ENCODE results near the gene RANBP1. TPM values are rescaled to one million over a fixed set of nuclear protein-coding genes. Genes with fewer than 3 reads are reported as not detected.

RANBP1 gene
- polyA plus RNA-seq, 4 donors = 135 to 205 (median 183) TPM

GRCh38 chr22:20133930-20134549 lies 18.1 kb downstream of the RANBP1 start:
- DNase-seq (ENCODE audit: low read depth in 4 of 4, low spot score in 3 of 4) = no peak

GRCh38 chr22:20135265-20135664 lies 19.4 kb downstream of the RANBP1 start:
- no peak for DNase-seq (ENCODE audit: low read depth in 4 of 4, low spot score in 3 of 4)

GRCh38 chr22:20135806-20136602 lies 20.1 kb downstream of the RANBP1 start:
- no peak for DNase-seq (ENCODE audit: low read depth in 4 of 4, low spot score in 3 of 4)

DNA sequence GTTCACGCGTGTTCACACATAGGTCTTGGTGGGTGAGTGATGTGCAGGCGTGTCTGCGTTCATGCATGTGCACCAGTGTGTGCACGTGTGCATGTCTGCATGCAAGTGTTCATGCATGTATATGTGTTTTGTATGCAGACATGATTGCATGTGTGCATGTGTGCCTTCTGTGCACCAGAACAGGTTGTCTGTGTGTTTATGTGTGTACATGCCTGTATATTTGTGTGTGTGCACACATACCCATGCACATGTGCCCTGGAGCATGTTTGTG lies 20.6 kb downstream of the RANBP1 start:
- no peak for DNase-seq (ENCODE audit: low read depth in 4 of 4, low spot score in 3 of 4)

DNA sequence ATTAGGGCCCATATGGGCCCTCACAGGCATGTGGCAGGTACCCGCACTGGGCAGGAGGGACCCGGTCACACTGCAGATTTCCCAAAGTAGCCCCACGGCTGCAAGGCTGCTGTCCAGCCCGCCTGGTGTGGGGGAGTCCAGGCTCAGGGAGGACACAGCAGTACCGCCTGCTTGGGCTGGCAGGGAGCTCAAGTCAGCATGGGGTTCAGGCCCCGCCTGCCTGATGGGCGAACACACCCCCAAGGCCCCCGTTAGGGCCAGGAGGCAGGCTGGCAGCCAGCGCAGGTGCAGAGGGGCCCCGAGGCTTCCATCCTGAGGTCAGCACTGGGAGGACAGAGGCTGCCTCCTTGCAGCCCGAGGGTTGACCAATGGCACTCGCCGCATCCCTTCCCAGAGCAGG lies 21.2 kb downstream of the RANBP1 start:
- DNase-seq (ENCODE audit: low read depth in 4 of 4, low spot score in 3 of 4) = no peak

GRCh38 chr22:20137671-20138416 lies 21.9 kb downstream of the RANBP1 start:
- no peak for DNase-seq (ENCODE audit: low read depth in 4 of 4, low spot score in 3 of 4)

DNA sequence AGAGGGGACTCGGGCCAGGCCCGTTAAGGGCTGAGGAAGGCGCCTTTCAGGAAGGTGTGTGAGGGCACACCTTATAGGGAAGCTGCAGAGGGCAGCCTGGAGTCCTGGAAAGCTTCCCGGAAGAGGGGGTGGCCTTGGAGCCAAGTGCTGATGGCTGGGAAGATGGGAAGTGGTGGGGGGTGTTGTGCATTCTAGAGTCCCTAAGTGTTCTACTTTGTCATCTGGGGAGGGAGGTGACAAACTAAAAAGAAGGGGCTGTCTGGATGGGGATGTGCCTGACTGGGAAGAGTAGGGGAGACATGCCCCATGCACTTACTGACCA lies 22.5 kb downstream of the RANBP1 start:
- DNase-seq (ENCODE audit: low read depth in 4 of 4, low spot score in 3 of 4) = no peak

DNA sequence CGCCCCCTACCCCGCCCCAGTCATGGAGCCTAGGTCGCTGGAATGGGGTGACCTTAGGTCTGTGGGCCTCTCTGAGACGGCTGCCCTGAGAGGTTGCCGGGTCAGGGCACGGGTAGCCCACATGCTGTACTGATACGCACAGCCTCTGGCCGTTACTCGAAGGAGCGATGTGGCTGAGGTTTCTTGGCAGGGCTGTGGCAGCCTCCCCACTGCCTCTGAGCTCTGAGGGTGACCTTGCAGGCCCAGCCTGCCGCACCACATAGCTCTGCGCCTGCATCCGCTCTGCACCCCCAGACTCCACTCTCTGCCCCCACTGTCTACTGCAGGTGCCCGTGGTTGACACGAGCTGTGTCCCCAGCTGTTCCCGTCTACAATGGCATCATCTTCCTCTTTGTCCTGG lies 23.0 kb downstream of the RANBP1 start:
- DNase-seq (ENCODE audit: low read depth in 4 of 4, low spot score in 3 of 4) = no peak

- DNase-seq (ENCODE audit: low read depth in 4 of 4, low spot score in 3 of 4) = no peak
Observed at GRCh38 chr22:20139391-20140106, 23.6 kb downstream of the RANBP1 start.

DNA sequence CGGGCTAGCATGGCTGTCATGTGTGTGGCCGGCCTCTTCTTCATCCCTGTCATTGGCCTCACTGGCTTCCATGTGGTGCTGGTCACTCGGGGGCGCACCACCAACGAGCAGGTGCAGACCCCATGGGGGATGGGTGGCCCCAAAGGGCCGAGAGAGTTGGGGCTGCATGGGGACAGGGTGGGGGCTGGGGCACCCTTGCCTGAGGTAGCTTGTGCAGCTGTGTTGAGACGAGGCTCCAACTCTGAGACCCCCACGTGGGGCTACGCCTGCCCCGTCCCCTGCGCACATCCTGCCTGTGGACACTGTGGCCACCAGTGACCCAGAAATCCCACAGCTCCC lies 24.2 kb downstream of the RANBP1 start:
- no peak for DNase-seq (ENCODE audit: low read depth in 4 of 4, low spot score in 3 of 4)

- no peak for DNase-seq (ENCODE audit: low read depth in 4 of 4, low spot score in 3 of 4)
Observed at GRCh38 chr22:20140521-20140964, 24.6 kb downstream of the RANBP1 start.

DNA sequence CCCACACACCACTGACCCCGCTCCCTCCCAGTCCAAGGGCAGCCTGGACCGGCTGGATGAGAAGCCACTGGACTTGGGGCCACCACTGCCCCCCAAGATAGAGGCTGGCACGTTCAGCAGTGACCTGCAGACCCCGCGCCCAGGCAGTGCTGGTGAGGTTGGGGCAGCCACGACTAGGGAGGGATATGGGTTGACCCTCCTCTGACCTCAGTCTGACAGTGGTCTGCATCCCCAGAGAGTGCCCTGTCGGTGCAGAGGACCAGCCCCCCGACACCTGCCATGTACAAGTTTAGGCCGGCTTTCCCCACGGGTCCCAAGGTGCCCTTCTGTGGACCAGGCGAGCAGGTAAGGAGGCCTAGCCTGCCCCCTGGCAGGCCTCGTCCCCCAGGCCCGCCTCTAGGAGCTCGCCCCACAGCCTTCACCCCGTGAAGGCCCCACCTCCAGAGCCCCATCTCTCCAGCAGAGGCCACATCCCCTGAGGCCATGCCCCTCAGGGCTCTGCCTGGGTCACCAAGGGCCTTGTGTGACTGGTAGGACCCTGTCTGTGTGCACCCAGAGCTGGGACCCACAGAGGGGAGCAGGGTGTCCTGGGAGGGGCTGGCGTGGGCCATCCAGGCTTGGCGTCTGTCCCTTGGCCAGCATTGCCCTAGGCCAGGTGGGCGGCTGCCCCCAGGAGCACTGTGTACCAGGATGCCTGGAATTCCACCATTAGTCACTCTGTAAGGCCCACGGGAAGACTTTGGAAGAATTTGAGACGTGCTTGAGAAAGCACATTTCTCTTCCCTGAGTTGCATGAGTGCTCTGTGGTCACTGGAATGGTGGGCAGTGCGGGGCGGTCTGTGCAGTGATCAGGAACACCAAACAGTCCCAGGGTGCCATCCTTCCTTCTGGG lies 25.5 kb downstream of the RANBP1 start:
- no peak for DNase-seq (ENCODE audit: low read depth in 4 of 4, low spot score in 3 of 4)

GRCh38 chr22:20142711-20143621 lies 27.1 kb downstream of the RANBP1 start:
- no peak for DNase-seq (ENCODE audit: low read depth in 4 of 4, low spot score in 3 of 4)

GRCh38 chr22:20143883-20144665 lies 28.2 kb downstream of the RANBP1 start:
- DNase-seq (ENCODE audit: low read depth in 4 of 4, low spot score in 3 of 4) = no peak

DNA sequence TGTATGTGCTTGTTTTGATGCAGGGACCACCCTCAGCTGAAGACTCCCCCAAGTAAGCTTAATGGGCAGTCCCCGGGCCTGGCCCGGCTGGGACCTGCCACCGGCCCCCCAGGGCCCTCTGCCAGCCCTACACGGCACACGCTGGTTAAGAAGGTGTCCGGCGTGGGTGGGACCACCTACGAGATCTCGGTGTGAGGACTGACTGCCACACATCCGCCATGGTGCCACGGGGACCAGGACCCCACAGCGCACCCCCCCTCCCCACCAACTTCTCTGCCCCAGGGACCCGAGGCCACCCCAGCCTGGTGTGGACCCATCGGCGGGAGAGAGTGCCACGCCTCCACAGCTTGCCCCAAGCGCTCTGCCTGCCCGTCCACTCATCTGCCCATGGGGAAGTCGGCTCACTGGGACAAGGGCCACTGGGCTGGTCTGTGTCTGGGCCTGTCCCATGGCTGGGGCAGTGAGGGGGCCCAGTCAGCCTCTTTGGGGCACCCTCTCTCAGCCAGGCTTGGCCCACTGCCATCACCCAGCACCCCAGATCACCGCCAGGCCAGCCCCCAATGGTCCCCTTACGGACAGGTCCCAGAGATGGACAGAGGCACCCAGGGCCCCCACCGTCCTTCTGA lies 29.4 kb downstream of the RANBP1 start:
- no peak for DNase-seq (ENCODE audit: low read depth in 4 of 4, low spot score in 3 of 4)

GRCh38 chr22:20145832-20146223 lies 29.9 kb downstream of the RANBP1 start:
- DNase-seq (ENCODE audit: low read depth in 4 of 4, low spot score in 3 of 4) = no peak

- no peak for DNase-seq (ENCODE audit: low read depth in 4 of 4, low spot score in 3 of 4)
Observed at GRCh38 chr22:20146777-20147176, 30.9 kb downstream of the RANBP1 start.
